Chondrocyte (in vitro differentiated cells): Measurements from ENCODE around the gene SIGLEC7. TPM values are rescaled to one million over a fixed set of nuclear protein-coding genes. Genes with fewer than 3 reads are reported as not detected.
"Not testable (repeated sequence)": the region's sequence is repeated elsewhere in the genome, so short reads cannot be mapped to it uniquely, and the experiment has no call there.

Experiments used
- DNase-seq: peaks from one replicate; pipeline ENCODE4 v3.0.0; 2021; ENCODE audit warnings: mixed read lengths, low spot score
- H3K27ac Mint-ChIP-seq: one replicate; pipeline ENCODE4 v1.8.0; 2021; ENCODE audit warnings: mild to moderate bottlenecking, moderate library complexity, mixed read lengths; ENCODE audit not compliant: unreplicated experiment
- H3K27me3 Mint-ChIP-seq: 2 replicates; pipeline ENCODE4 v1.8.0; 2021; ENCODE audit warnings: low read depth, mixed read lengths
- H3K36me3 Mint-ChIP-seq: 2 replicates; pipeline ENCODE4 v1.8.0; 2021; ENCODE audit warnings: low read depth, mixed read lengths
- H3K4me1 Mint-ChIP-seq: 2 replicates; pipeline ENCODE4 v1.8.0; 2021; ENCODE audit warnings: low read depth, mild to moderate bottlenecking, mixed read lengths
- H3K4me3 Mint-ChIP-seq: one replicate; pipeline ENCODE4 v1.8.0; 2021; ENCODE audit warnings: mild to moderate bottlenecking, moderate library complexity, mixed read lengths; ENCODE audit not compliant: unreplicated experiment
- H3K9me3 Mint-ChIP-seq: 2 replicates; pipeline ENCODE4 v1.8.0; 2021; ENCODE audit warnings: low read depth, mixed read lengths
- CTCF ChIP-seq: fragments of 200-600 bp; sonication (generic); IDR thresholded peaks from 2 replicates; pipeline ENCODE4 v1.5.0; 2021; ENCODE audit warnings: antibody characterized with exemption, mild to moderate bottlenecking, moderate library complexity
- total RNA-seq: library from RNA; stranded (reverse); gene quantifications from 3 replicates; pipeline ENCODE4 v1.2.1, GENCODE V29; 2021

The SIGLEC7 gene
- total RNA-seq, 1 donor from 2014 or later, result not detected

GRCh38 chr19:51168564-51169282 lies 26.6 kb downstream of the SIGLEC7 start:
- no peak for TF ChIP-seq CTCF
- no peak for DNase-seq
- H3K9me3 Mint-ChIP-seq, result no peaks in the 10 kb centered on the region
- H3K4me1 Mint-ChIP-seq, result no peaks in the 10 kb centered on the region
- H3K36me3 Mint-ChIP-seq, result no peaks in the 10 kb centered on the region
- H3K4me3 Mint-ChIP-seq, result no peak overlapping the region
- H3K27ac Mint-ChIP-seq, result no peak overlapping the region
- H3K27me3 Mint-ChIP-seq, result peaks cover 30% of the 10 kb centered on the region

GRCh38 chr19:51169283-51169918 lies 27.3 kb downstream of the SIGLEC7 start:
- not testable (repeated sequence) for H3K4me3 Mint-ChIP-seq, H3K9me3 Mint-ChIP-seq, H3K27ac Mint-ChIP-seq, H3K36me3 Mint-ChIP-seq, H3K4me1 Mint-ChIP-seq, DNase-seq
- peak; percentile 88 for TF ChIP-seq CTCF
- peaks cover 28% of the 10 kb centered on the region for H3K27me3 Mint-ChIP-seq

- no peaks in the 10 kb centered on the region for H3K9me3 Mint-ChIP-seq
- no peak for TF ChIP-seq CTCF
- peaks cover 16% of the 10 kb centered on the region for H3K27me3 Mint-ChIP-seq
- no peak overlapping the region for H3K4me3 Mint-ChIP-seq
- H3K4me1 Mint-ChIP-seq, result no peaks in the 10 kb centered on the region
- H3K36me3 Mint-ChIP-seq, result no peaks in the 10 kb centered on the region
- H3K27ac Mint-ChIP-seq, result no peak overlapping the region
- DNase-seq, result no peak
Measured at GRCh38 chr19:51172223-51172622, 30.1 kb downstream of the SIGLEC7 start.

- Mint-ChIP-seq H3K4me1 (no peaks in the 10 kb centered on the region), H3K27ac (no peak overlapping the region), H3K27me3 (peaks cover 14% of the 10 kb centered on the region), H3K36me3 (no peaks in the 10 kb centered on the region), H3K4me3 (no peak overlapping the region), H3K9me3 (no peaks in the 10 kb centered on the region)
- TF ChIP-seq CTCF, result no peak
- DNase-seq, result no peak
Measured at GRCh38 chr19:51173681-51174080, 31.6 kb downstream of the SIGLEC7 start.

GRCh38 chr19:51179256-51179655 lies 37.2 kb downstream of the SIGLEC7 start:
- Mint-ChIP-seq H3K36me3 (no peaks in the 10 kb centered on the region), H3K9me3 (no peaks in the 10 kb centered on the region), H3K4me1 (no peaks in the 10 kb centered on the region), H3K27ac (no peak overlapping the region), H3K27me3 (peaks cover 5% of the 10 kb centered on the region), H3K4me3 (no peak overlapping the region)
- no peak for DNase-seq
- TF ChIP-seq CTCF, result no peak
